K562 (cell line): ENCODE results near the gene ALKBH8. TPM values are rescaled to one million over a fixed set of nuclear protein-coding genes. Genes with fewer than 3 reads are reported as not detected.

Experiments used
- E2F3 ChIP-seq: fragments of 250-450 bp; sonication (Bioruptor Pico); IDR thresholded peaks from 2 replicates; pipeline ENCODE4 v1.4.0; 2020; ENCODE audit warnings: mild to moderate bottlenecking
- FOS ChIP-seq: IDR thresholded peaks from 3 replicates; pipeline ENCODE4 v1.6.1; 2011; ENCODE audit not compliant: insufficient read length; ENCODE audit errors: extremely low read depth
- FOXJ2 ChIP-seq: fragments of 200-800 bp; sonication (Bioruptor generic); IDR thresholded peaks from 2 replicates; pipeline ENCODE4 v1.6.1; 2016; ENCODE audit warnings: missing genetic modification characterization, missing compliant biosample characterization
- GTF2F1 ChIP-seq: IDR thresholded peaks from 2 replicates; pipeline ENCODE4 v1.6.1; 2011; ENCODE audit warnings: low read depth, low read length, improper control_type of control experiment
- HDAC3 ChIP-seq: fragments of 450-650 bp; IDR thresholded peaks from 2 replicates; pipeline ENCODE4 v1.6.1; 2018; ENCODE audit warnings: borderline replicate concordance, mild to moderate bottlenecking, moderate library complexity; ENCODE audit not compliant: partially characterized antibody
- HOMEZ ChIP-seq: fragments of 250-450 bp; sonication (Bioruptor Pico); IDR thresholded peaks from 2 replicates; pipeline ENCODE4 v1.4.0; 2020; ENCODE audit warnings: mild to moderate bottlenecking, moderate library complexity
- JUNB ChIP-seq: fragments of 450-650 bp; formaldehyde crosslinking; conservative IDR thresholded peaks from 2 replicates; pipeline ENCODE4 v1.4.0; 2020; ENCODE audit warnings: mild to moderate bottlenecking
- MCM5 ChIP-seq: fragments of 450-650 bp; IDR thresholded peaks from 2 replicates; pipeline ENCODE4 v1.6.1; 2016; ENCODE audit warnings: low read depth
- NFRKB ChIP-seq: fragments of 450-650 bp; IDR thresholded peaks from 2 replicates; pipeline ENCODE4 v1.6.1; 2016; ENCODE audit warnings: low read depth
- RAD21 ChIP-seq, 2 experiments: fragments of 250-450 bp in 1 of 2; fragments of 450-650 bp in 1 of 2; sonication (Bioruptor Pico) in 1 of 2; formaldehyde crosslinking in 1 of 2; IDR thresholded peaks in 1 of 2; conservative IDR thresholded peaks in 1 of 2; 2 replicates each; pipeline versions ENCODE4 v1.4.0 to v1.8.0; 2020 to 2022; ENCODE audit warnings: mild to moderate bottlenecking in 2 of 2, moderate library complexity in 1 of 2
- RBM25 ChIP-seq: fragments of 200-400 bp; formaldehyde crosslinking; IDR thresholded peaks from 2 replicates; pipeline ENCODE4 v1.6.1; 2018; ENCODE audit warnings: low read length, low read depth, moderate library complexity; ENCODE audit not compliant: severe bottlenecking
- SMAD3 ChIP-seq: fragments of 450-650 bp; formaldehyde crosslinking; conservative IDR thresholded peaks from 2 replicates; pipeline ENCODE4 v1.4.0; 2020; ENCODE audit warnings: mild to moderate bottlenecking
- SNIP1 ChIP-seq: fragments of 450-650 bp; IDR thresholded peaks from 2 replicates; pipeline ENCODE4 v1.7.1; 2017; ENCODE audit warnings: low read depth, mild to moderate bottlenecking
- SP1 ChIP-seq: sonication (generic); formaldehyde crosslinking; IDR thresholded peaks from 2 replicates; pipeline ENCODE4 v1.8.1; 2022; ENCODE audit warnings: mild to moderate bottlenecking, missing genetic modification reagents
- ZBTB49 ChIP-seq: sonication (generic); formaldehyde crosslinking; IDR thresholded peaks from 2 replicates; pipeline ENCODE4 v1.8.0; 2022; ENCODE audit warnings: missing genetic modification reagents, mild to moderate bottlenecking, borderline replicate concordance
- ZNF280A ChIP-seq: fragments of 450-650 bp; IDR thresholded peaks from 2 replicates; pipeline ENCODE4 v1.6.1; 2018; ENCODE audit warnings: mild to moderate bottlenecking, low read depth; ENCODE audit not compliant: partially characterized antibody
- ZNF431 ChIP-seq: sonication (generic); formaldehyde crosslinking; IDR thresholded peaks from 2 replicates; pipeline ENCODE4 v1.8.0; 2022; ENCODE audit warnings: mild to moderate bottlenecking, missing genetic modification reagents
- polyA plus RNA-seq, 8 experiments: library from polyadenylated mRNA; depleted of rRNA in 4 of 8; stranded (reverse) in 5 of 8; unstranded in 3 of 8; fragments of >200 nt; fragmentation: Nextera tagmentation in 2 of 8; fragmentation: Illumina TruSeq in 1 of 8; extraction: Ambion mirVana in 2 of 8; extraction: Trizol in 1 of 8; gene quantifications; 2 replicates each; pipeline versions ENCODE4 v1.2.1 to v1.2.3, GENCODE V29; 2011 to 2014; ENCODE audit warnings: inconsistent platforms in 1 of 8, missing spikeins in 1 of 8
- total RNA-seq, 7 experiments: library from RNA; depleted of rRNA in 6 of 7; stranded (reverse); fragments of >200 nt in 6 of 7; fragmentation: Illumina TruSeq in 2 of 7; extraction: Trizol in 2 of 7; gene quantifications; 2 replicates each; pipeline versions ENCODE4 v1.2.1 to v1.2.3, GENCODE V29; 2011 to 2021; ENCODE audit warnings: low replicate concordance in 1 of 7
- TF ChIP-seq, protein P1 (sequence below): fragments of 150-350 bp; IDR thresholded peaks from 2 replicates; pipeline ENCODE4 v1.6.1; 2014; ENCODE audit warnings: low read depth, mild to moderate bottlenecking, low read length, borderline replicate concordance

ALKBH8 gene
- total and polyA plus RNA-seq, 9 of the 15 experiments (the other 6 are each of a cell fraction or from before 2014, with no cell fraction given), result 4.3 to 14.4 (median 9.1) TPM

DNA sequence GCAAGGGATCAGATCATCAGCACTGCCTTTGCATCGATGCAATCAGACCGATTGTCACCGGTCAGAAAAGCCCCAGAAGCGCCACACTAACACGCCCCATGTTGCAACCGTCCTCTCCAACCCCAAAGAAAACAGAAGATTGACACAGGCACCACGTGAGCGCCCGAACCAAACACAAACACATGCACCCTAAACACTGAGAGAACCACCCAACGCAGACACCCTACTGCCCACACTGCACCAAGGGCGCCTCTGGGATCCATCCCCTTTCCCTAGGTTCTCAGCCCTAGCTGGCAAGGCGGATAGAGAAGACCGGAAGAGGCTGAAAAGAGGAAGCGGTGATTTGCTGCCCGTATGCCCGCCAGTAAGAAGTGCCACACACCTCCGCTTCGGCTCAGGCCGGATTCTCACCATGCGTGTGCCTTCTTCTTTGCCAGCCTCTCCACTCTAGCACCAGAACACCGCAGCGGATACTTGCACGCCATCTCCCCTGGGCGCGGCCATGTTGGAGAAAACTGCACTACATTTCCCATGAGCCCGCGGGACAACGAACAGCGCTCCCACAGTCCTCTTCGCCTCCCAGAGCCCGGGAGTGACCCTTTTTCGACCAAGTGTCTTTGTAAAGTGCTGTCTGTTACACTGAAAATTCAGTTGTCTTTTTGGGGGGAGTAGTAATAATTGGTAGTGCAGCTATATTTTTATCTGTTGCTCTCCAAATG is at the start of gene ALKBH8 (continued):
- TF ChIP-seq GTF2F1, result 0 out of 2 replicates have a peak, but pooled peaks have one; percentile 23
- no peak for TF ChIP-seq RBM25
- no peak for TF ChIP-seq SMAD3 (CRISPR knock-in tag)
- TF ChIP-seq, protein P1, sequence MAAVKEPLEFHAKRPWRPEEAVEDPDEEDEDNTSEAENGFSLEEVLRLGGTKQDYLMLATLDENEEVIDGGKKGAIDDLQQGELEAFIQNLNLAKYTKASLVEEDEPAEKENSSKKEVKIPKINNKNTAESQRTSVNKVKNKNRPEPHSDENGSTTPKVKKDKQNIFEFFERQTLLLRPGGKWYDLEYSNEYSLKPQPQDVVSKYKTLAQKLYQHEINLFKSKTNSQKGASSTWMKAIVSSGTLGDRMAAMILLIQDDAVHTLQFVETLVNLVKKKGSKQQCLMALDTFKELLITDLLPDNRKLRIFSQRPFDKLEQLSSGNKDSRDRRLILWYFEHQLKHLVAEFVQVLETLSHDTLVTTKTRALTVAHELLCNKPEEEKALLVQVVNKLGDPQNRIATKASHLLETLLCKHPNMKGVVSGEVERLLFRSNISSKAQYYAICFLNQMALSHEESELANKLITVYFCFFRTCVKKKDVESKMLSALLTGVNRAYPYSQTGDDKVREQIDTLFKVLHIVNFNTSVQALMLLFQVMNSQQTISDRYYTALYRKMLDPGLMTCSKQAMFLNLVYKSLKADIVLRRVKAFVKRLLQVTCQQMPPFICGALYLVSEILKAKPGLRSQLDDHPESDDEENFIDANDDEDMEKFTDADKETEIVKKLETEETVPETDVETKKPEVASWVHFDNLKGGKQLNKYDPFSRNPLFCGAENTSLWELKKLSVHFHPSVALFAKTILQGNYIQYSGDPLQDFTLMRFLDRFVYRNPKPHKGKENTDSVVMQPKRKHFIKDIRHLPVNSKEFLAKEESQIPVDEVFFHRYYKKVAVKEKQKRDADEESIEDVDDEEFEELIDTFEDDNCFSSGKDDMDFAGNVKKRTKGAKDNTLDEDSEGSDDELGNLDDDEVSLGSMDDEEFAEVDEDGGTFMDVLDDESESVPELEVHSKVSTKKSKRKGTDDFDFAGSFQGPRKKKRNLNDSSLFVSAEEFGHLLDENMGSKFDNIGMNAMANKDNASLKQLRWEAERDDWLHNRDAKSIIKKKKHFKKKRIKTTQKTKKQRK, result no peak
- TF ChIP-seq JUNB, result no peak
- TF ChIP-seq ZNF431 (CRISPR knock-in tag), result no peak
- 0 out of 2 replicates have a peak, but pooled peaks have one; percentile 62 for TF ChIP-seq NFRKB
- no peak for TF ChIP-seq SP1
- TF ChIP-seq RAD21 (CRISPR knock-in tag; conservative IDR thresholded peaks at IDR 0.05 in 1 of 2, IDR thresholded peaks at IDR 0.05 in 1 of 2), result no peak
- TF ChIP-seq HOMEZ (CRISPR knock-in tag), result no peak
- no peak for TF ChIP-seq FOXJ2 (tag)
- no peak for TF ChIP-seq HDAC3
- no peak for TF ChIP-seq ZNF280A
- 0 out of 2 replicates have a peak, but pooled peaks have one; percentile 14 for TF ChIP-seq ZBTB49
- no peak for TF ChIP-seq E2F3
- TF ChIP-seq SNIP1, result no peak
- TF ChIP-seq MCM5, result no peak
- no peak for TF ChIP-seq FOS
